GM12872 (cell line): ENCODE results near the gene CERS1.

Experiments used
- TF ChIP-seq, protein P1 (sequence below): IDR thresholded peaks from 3 replicates; pipeline ENCODE4 v1.5.1; 2011; ENCODE audit warnings: low read depth, mild to moderate bottlenecking, low read length, moderate library complexity; ENCODE audit not compliant: insufficient read depth

CERS1 gene

DNA sequence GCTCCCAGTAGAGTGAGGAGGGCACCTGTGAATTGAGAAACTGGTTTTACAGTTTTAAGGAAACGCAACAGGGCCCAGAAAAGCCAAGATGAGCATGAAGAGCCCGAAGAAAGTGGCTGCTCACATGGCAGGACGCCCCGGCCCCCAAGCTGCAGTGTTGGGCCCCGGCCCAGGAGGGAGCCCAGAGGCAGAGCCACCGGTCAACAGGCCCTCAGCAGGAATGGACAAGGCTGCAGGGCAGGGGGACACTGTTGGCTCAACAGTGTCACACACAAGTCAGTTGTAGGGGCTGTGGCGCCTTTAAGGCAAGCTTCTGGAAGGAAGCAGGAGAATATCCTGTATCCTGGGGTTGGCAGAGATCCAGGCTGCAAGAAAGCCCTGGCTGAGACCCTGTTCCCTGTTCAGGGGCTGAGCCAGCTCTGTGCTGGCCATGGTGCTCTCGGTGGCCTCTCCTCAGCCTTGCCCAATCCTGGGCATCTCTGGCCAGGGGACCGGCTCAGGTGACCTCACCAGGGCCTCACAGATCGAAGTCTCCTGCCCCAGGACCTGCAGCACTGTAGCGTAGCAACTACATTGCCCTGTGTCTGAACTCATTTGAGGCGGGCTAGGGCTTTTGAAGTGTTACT is 36.2 kb downstream of the CERS1 start:
- TF ChIP-seq, protein P1, sequence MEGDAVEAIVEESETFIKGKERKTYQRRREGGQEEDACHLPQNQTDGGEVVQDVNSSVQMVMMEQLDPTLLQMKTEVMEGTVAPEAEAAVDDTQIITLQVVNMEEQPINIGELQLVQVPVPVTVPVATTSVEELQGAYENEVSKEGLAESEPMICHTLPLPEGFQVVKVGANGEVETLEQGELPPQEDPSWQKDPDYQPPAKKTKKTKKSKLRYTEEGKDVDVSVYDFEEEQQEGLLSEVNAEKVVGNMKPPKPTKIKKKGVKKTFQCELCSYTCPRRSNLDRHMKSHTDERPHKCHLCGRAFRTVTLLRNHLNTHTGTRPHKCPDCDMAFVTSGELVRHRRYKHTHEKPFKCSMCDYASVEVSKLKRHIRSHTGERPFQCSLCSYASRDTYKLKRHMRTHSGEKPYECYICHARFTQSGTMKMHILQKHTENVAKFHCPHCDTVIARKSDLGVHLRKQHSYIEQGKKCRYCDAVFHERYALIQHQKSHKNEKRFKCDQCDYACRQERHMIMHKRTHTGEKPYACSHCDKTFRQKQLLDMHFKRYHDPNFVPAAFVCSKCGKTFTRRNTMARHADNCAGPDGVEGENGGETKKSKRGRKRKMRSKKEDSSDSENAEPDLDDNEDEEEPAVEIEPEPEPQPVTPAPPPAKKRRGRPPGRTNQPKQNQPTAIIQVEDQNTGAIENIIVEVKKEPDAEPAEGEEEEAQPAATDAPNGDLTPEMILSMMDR: no peak

- TF ChIP-seq, protein P1: no peak
Measured at GRCh38 chr19:18858906-18859646, 36.9 kb downstream of the CERS1 start.

DNA sequence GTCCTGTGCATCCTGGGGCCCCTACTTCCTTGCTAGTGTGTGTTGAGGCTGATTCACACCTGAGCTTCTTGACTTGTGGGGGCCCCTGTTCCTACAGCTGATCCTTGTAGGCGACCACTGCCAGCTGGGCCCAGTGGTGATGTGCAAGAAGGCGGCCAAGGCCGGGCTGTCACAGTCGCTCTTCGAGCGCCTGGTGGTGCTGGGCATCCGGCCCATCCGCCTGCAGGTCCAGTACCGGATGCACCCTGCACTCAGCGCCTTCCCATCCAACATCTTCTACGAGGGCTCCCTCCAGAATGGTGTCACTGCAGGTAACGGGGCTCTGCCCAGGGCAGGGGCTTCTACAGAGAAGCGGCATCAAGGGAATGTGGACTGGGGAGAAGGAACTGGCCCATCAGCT is 38.7 kb downstream of the CERS1 start:
- TF ChIP-seq, protein P1: no peak

DNA sequence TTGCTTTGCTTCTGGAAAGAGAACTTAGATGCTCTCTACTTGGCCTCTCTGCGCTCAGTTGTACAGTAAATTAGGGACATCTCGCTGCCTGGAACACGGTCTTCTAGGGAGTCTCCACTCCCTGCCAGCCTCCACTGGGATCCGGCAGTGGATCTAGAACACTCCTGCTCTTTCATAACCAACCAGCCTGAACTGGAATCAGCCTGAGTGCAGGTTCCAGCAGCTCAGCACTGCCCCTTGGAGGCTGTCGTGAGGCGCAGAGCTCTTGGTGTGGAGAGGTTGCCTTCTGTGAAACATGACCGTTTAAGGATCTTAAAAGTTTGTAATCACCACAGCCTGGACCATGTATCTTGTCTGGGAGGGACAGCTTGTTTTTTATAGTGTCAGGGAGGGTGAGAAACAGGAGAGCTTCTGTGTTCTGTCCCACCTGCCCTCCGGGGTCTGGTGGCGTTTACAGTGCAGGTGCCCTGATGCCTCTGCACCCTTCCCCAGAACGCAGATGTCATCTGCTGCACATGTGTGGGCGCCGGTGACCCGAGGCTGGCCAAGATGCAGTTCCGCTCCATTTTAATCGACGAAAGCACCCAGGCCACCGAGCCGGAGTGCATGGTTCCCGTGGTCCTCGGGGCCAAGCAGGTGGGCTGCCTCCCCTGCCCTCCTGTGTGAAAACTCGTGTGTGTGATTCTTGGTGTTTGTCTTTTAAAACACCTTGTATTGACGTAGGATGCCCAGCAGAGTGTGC is 39.4 kb downstream of the CERS1 start:
- TF ChIP-seq, protein P1: no peak

GRCh38 chr19:18855647-18856384 is 40.1 kb downstream of the CERS1 start:
- TF ChIP-seq, protein P1: no peak

- TF ChIP-seq, protein P1: no peak
Measured at GRCh38 chr19:18854982-18855381, 41.0 kb downstream of the CERS1 start.

DNA sequence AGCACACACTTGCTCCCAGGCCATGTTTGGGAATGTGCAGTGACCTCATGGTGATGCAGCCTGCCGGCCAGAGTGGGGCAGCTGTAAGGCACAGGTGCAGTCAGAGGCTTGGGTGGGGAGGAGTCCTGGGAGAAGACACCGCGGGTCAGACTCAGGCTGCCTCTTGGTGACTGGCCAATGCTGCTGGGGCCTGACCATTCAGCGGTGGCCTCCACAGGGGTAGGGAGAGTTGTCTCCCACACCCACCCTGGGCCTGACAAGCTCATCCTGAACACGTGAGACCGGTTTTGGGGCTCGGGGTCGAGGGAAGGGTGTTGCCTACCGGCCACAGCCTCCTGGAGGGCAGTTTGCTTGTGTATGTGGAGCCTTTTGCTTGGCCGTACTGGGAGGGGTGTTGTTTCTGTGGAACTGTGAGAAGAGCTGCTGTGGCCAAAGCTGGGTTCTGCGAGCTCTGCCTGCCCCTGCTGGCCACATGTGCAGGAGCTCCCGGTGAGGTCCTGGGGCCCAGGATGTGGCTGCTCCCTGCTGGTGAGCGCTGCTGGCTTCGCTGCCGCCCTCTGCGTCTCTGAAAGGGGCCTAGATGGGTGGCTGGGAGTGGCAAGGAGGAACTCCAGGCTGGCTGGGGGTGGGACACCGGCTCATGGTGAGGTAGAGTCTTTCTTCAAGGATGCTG is 42.1 kb downstream of the CERS1 start:
- TF ChIP-seq, protein P1: no peak
